GM12878 (cell line): ENCODE measurements around the gene STK39. TPM values are rescaled to one million over a fixed set of nuclear protein-coding genes. Genes with fewer than 3 reads are reported as not detected.

Source experiments
- ATAC-seq: fragments of 200-7000 bp; cut with Tn5 transposase; 3 replicates; pipeline ENCODE4 v1.9.1; 2020; ENCODE audit warnings: mild to moderate bottlenecking, moderate library complexity
- BruUV-seq: library from RNA; stranded (reverse); fragments of 400-500 nt; replicated peaks from 2 replicates; lab custom pipeline; 2021; lab: Mats Ljungman, UMichigan
- CTCF ChIA-PET: fragments of 300-600 bp; sonication (Branson Sonifier 250); formaldehyde crosslinking; extraction: SDS; loops from one replicate; lab custom pipeline; 2021; ENCODE audit warnings: inconsistent platforms; lab: Yijun Ruan, JAX
- POLR2A ChIA-PET: fragments of 350-600 bp; formaldehyde crosslinking; extraction: SDS; loops from one replicate; lab custom pipeline; 2021; ENCODE audit warnings: inconsistent platforms; lab: Charles Lee
- RAD21 ChIA-PET: fragments of 300-600 bp; sonication (Branson Sonifier 250); formaldehyde crosslinking; loops from one replicate; lab custom pipeline; 2023; ENCODE audit warnings: antibody characterized with exemption; ENCODE audit not compliant: unreplicated experiment; lab: Charles Lee
- SMC1A ChIA-PET: fragments of 300-600 bp; sonication (Branson Sonifier 250); formaldehyde crosslinking; loops from one replicate; lab custom pipeline; 2023; ENCODE audit not compliant: unreplicated experiment, uncharacterized antibody; lab: Charles Lee
- DNase-seq: peaks from one replicate; pipeline ENCODE4 v3.0.0-alpha.2; 2011; ENCODE audit warnings: low read depth, low spot score
- FAIRE-seq: peaks from 3 replicates; lab custom pipeline; 2011; peaks lifted over from hg19 to GRCh38; lab: Jason Lieb, UNC
- H2AFZ ChIP-seq: 2 replicates; pipeline ENCODE4 v1.6.0; 2011; ENCODE audit warnings: low read depth, low read length, control low read depth; ENCODE audit not compliant: control insufficient read depth
- H3K27ac ChIP-seq: 2 replicates; pipeline ENCODE4 v1.5.1; 2011; ENCODE audit warnings: control low read depth; ENCODE audit not compliant: control insufficient read depth, insufficient read depth
- H3K27me3 ChIP-seq, 2 experiments: replicated peaks in 1 of 2; 2 replicates each; pipeline versions ENCODE4 v1.6.0 to v1.6.1; 2011; ENCODE audit warnings: low read length in 1 of 2; ENCODE audit not compliant: control insufficient read depth in 2 of 2, insufficient read depth in 2 of 2
- H3K36me3 ChIP-seq, 2 experiments: 2 replicates each; pipeline ENCODE4 v1.5.1; 2011; ENCODE audit warnings: low read length in 1 of 2; ENCODE audit not compliant: control insufficient read depth in 2 of 2, insufficient read depth in 2 of 2
- H3K4me1 ChIP-seq: 2 replicates; pipeline ENCODE4 v1.6.1; 2011; ENCODE audit warnings: mild to moderate bottlenecking, low read length, moderate library complexity, mixed read lengths; ENCODE audit not compliant: control insufficient read depth, insufficient read depth
- H3K4me2 ChIP-seq: 2 replicates; pipeline ENCODE4 v1.6.0; 2011; ENCODE audit warnings: control low read depth; ENCODE audit not compliant: control insufficient read depth, insufficient read depth
- H3K4me3 ChIP-seq: fragments of 200-600 bp; sonication (generic); 2 replicates; pipeline ENCODE4 v1.5.1; 2016
- H3K79me2 ChIP-seq: 2 replicates; pipeline ENCODE4 v1.6.0; 2011; ENCODE audit warnings: low read length; ENCODE audit not compliant: control insufficient read depth, insufficient read depth
- H3K9ac ChIP-seq: 2 replicates; pipeline ENCODE4 v1.8.0; 2011; ENCODE audit warnings: low read length, control low read depth, mixed read lengths; ENCODE audit not compliant: control insufficient read depth, insufficient read depth
- H3K9me3 ChIP-seq: replicated peaks from 3 replicates; pipeline ENCODE4 v1.5.1; 2011; ENCODE audit warnings: mild to moderate bottlenecking, low read length; ENCODE audit not compliant: control insufficient read depth, insufficient read depth
- H4K20me1 ChIP-seq: 2 replicates; pipeline ENCODE4 v1.6.0; 2011; ENCODE audit not compliant: control insufficient read depth, insufficient read depth
- CBFB ChIP-seq: IDR thresholded peaks from 2 replicates; pipeline ENCODE4 v1.6.1; 2016; ENCODE audit warnings: antibody characterized with exemption, low read depth
- CEBPB ChIP-seq, 2 experiments: fragments of 150-350 bp in 1 of 2; IDR thresholded peaks; 2 replicates each; pipeline ENCODE4 v1.6.1; 2012 to 2014; ENCODE audit warnings: low read depth in 2 of 2, low read length in 2 of 2, borderline replicate concordance in 1 of 2, inconsistent platforms in 1 of 2
- CHD1 ChIP-seq: IDR thresholded peaks from 2 replicates; pipeline ENCODE4 v1.6.1; 2012; ENCODE audit warnings: low read depth, low read length, improper control_type of control experiment
- CHD4 ChIP-seq: fragments of 200-600 bp; sonication (generic); IDR thresholded peaks from 2 replicates; pipeline ENCODE4 v1.6.1; 2016; ENCODE audit warnings: mild to moderate bottlenecking
- IRF3 ChIP-seq: fragments of 450-650 bp; IDR thresholded peaks from 2 replicates; pipeline ENCODE4 v1.6.1; 2014; ENCODE audit warnings: mild to moderate bottlenecking
- JUND ChIP-seq: IDR thresholded peaks from 2 replicates; pipeline ENCODE4 v1.6.1; 2012; ENCODE audit warnings: low read depth, mild to moderate bottlenecking, low read length, improper control_type of control experiment, moderate library complexity
- MYB ChIP-seq: fragments of 150-350 bp; IDR thresholded peaks from 2 replicates; pipeline ENCODE4 v1.6.1; 2014; ENCODE audit warnings: mild to moderate bottlenecking, low read depth, low read length, borderline replicate concordance
- RELB ChIP-seq: fragments of 450-650 bp; IDR thresholded peaks from 2 replicates; pipeline ENCODE4 v1.6.1; 2017; ENCODE audit warnings: low read depth, mild to moderate bottlenecking, moderate library complexity
- SIX5 ChIP-seq: IDR thresholded peaks from 2 replicates; pipeline ENCODE4 v1.6.1; 2011; ENCODE audit warnings: mild to moderate bottlenecking, low read depth, low read length, moderate library complexity; ENCODE audit not compliant: severe bottlenecking
- ZBED1 ChIP-seq: IDR thresholded peaks from 2 replicates; pipeline ENCODE4 v1.6.1; 2016; ENCODE audit warnings: borderline replicate concordance
- ZBTB11 ChIP-seq: fragments of 450-650 bp; formaldehyde crosslinking; IDR thresholded peaks from 2 replicates; pipeline ENCODE4 v1.5.0; 2022; ENCODE audit warnings: mild to moderate bottlenecking, missing genetic modification characterization
- WGBS: methylation state at CpG from one replicate; pipeline ENCODE4 v1.1.6; 2016; ENCODE audit warnings: low lambda C conversion rate; ENCODE audit not compliant: insufficient replicate concordance, insufficient coverage; ENCODE audit errors: missing lambda C conversion rate; 5-methylcytosine and 5-hydroxymethylcytosine counted together
- in situ Hi-C: fragments of 300-500 bp; cut with MboI; formaldehyde crosslinking; loops from 9 replicates; pipeline ENCODE4 v1.14.3; 2018; ENCODE audit warnings: mixed read lengths
- intact Hi-C: fragments of 100-400 bp; cut with micrococcal nuclease; formaldehyde crosslinking; loops from one replicate; pipeline ENCODE4 v1.14.2; 2022; ENCODE audit not compliant: unreplicated experiment
- polyA plus RNA-seq, 11 experiments: library from polyadenylated mRNA; depleted of rRNA in 4 of 11; unstranded in 6 of 11; stranded (reverse) in 5 of 11; fragments of >200 nt; fragmentation: Nextera tagmentation in 4 of 11; fragmentation: Illumina TruSeq in 1 of 11; extraction: Ambion mirVana in 4 of 11; extraction: Trizol in 1 of 11; gene quantifications; 1 replicate in 1 of 11; 2 replicates in 10 of 11; pipeline versions ENCODE4 v1.2.1 to v1.2.3, GENCODE V29; 2011 to 2016; ENCODE audit warnings: inconsistent platforms in 2 of 11, missing spikeins in 2 of 11, low read depth in 1 of 11
- total RNA-seq, 4 experiments: library from RNA; depleted of rRNA in 3 of 4; stranded (reverse); fragments of >200 nt in 3 of 4; fragmentation: Illumina TruSeq in 1 of 4; extraction: Trizol in 1 of 4; gene quantifications; 2 replicates each; pipeline versions ENCODE4 v1.2.1 to v1.2.3, GENCODE V29; 2013 to 2021
- TF ChIP-seq, protein P1 (sequence below): IDR thresholded peaks from 2 replicates; pipeline ENCODE4 v1.6.1; 2012; ENCODE audit warnings: low read depth, low read length, improper control_type of control experiment
- TF ChIP-seq, protein P2 (sequence below): fragments of 450-650 bp; formaldehyde crosslinking; IDR thresholded peaks from 2 replicates; pipeline ENCODE4 v1.4.0; 2022; ENCODE audit warnings: mild to moderate bottlenecking, moderate library complexity

The STK39 gene
- total and polyA plus RNA-seq, 10 of the 15 experiments (the other 5 are each of a cell fraction or from before 2014, with no cell fraction given): 0.03 to 0.21 (median 0.07) TPM; not detected in 5

GRCh38 chr2:168030862-168031624 lies 216.4 kb downstream of the STK39 start:
- Histone ChIP-seq H3K79me2 (no peaks in the 10 kb centered on the region), H4K20me1 (no peaks in the 10 kb centered on the region), H3K27me3 (no peaks in the 10 kb centered on the region), H3K4me2 (no peak overlapping the region), H3K4me3 (no peak overlapping the region), H3K36me3 (no peaks in the 10 kb centered on the region), H3K27ac (no peak overlapping the region), H3K9ac (no peak overlapping the region), H3K9me3 (no peaks in the 10 kb centered on the region), H2AFZ (no peak overlapping the region), H3K4me1 (no peaks in the 10 kb centered on the region)
- FAIRE-seq (peak; percentile 54), DNase-seq (peak; percentile 44), ATAC-seq (peak; percentile 90)
- SMC1A ChIA-PET: no interaction called here
- CTCF ChIA-PET: no interaction called here
- RAD21 ChIA-PET: no interaction called here
- POLR2A ChIA-PET: no interaction called here
- no TSS peak for BruUV-seq
- intact Hi-C loops (no loop called here), in situ Hi-C loops (no loop called here)
- 11% methylated on average over 5 of the region's 5 CpGs for WGBS
- TF ChIP-seq ZBTB11 (no peak), IRF3 (no peak), CHD1 (no peak), SIX5 (no peak), CEBPB (IDR thresholded peaks at IDR 0.05; ENCODE audit: borderline replicate concordance in 1 of 2, low read depth in 2 of 2, low read length in 2 of 2) (no peak), JUND (no peak), CBFB (no peak), CHD4 (no peak), MYB (no peak), RELB (no peak), ZBED1 (no peak)
- TF ChIP-seq, protein P1, sequence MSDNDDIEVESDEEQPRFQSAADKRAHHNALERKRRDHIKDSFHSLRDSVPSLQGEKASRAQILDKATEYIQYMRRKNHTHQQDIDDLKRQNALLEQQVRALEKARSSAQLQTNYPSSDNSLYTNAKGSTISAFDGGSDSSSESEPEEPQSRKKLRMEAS: no peak
- TF ChIP-seq, protein P2, sequence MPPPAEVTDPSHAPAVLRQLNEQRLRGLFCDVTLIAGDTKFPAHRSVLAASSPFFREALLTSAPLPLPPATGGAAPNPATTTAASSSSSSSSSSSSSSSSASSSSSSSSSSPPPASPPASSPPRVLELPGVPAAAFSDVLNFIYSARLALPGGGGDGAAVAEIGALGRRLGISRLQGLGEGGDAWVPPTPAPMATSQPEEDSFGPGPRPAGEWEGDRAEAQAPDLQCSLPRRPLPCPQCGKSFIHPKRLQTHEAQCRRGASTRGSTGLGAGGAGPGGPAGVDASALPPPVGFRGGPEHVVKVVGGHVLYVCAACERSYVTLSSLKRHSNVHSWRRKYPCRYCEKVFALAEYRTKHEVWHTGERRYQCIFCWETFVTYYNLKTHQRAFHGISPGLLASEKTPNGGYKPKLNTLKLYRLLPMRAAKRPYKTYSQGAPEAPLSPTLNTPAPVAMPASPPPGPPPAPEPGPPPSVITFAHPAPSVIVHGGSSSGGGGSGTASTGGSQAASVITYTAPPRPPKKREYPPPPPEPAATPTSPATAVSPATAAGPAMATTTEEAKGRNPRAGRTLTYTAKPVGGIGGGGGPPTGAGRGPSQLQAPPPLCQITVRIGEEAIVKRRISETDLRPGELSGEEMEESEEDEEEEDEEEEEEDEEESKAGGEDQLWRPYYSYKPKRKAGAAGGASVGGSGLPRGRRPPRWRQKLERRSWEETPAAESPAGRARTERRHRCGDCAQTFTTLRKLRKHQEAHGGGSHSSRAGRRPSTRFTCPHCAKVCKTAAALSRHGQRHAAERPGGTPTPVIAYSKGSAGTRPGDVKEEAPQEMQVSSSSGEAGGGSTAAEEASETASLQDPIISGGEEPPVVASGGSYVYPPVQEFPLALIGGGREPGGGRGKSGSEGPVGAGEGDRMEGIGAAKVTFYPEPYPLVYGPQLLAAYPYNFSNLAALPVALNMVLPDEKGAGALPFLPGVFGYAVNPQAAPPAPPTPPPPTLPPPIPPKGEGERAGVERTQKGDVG (CRISPR knock-in tag): no peak
